ENCODE data around the gene ATP8A1. TPM values are rescaled to one million over a fixed set of nuclear protein-coding genes. Genes with fewer than 3 reads are reported as not detected.

Gene ATP8A1
- total and polyA plus RNA-seq, 2 of the 8 experiments (the other 6 are each of a cell fraction or from before 2014, with no cell fraction given): 3.7 to 14.9 TPM

- no peak for TF ChIP-seq EP300 (IDR thresholded peaks at IDR 0.05; ENCODE audit: borderline replicate concordance in 1 of 2, low read depth in 2 of 2, low read length in 2 of 2)
- no peak for TF ChIP-seq GTF2F1 (IDR thresholded peaks at IDR 0.05; ENCODE audit: borderline replicate concordance, low read depth, low read length)
- no peak for TF ChIP-seq TCF12 (IDR thresholded peaks at IDR 0.05; ENCODE audit: low read depth, low read length)
- TF ChIP-seq RFX5 (IDR thresholded peaks at IDR 0.05; ENCODE audit: borderline replicate concordance, low read depth, low read length): no peak
- TF ChIP-seq SIN3A (conservative IDR thresholded peaks at IDR 0.05 in 1 of 2, IDR thresholded peaks at IDR 0.05 in 1 of 2; ENCODE audit: low read depth in 1 of 2, low read length in 2 of 2): no peak
Observed at GRCh38 chr4:42410446-42410845, 246.5 kb downstream of the ATP8A1 start (continued).
